Progenitor cell of endocrine pancreas (in vitro differentiated cells): Measurements from ENCODE around the gene CSNK1G2. TPM values are rescaled to one million over a fixed set of nuclear protein-coding genes. Genes with fewer than 3 reads are reported as not detected.
A peak's percentile ranks its signal among the peaks of the same experiment; 100 is the strongest.

ENCODE experiments used
- DNase-seq: peaks from one replicate; pipeline ENCODE4 v3.0.0; 2021; ENCODE audit warnings: low spot score; ENCODE audit not compliant: unreplicated experiment
- H3K27ac Mint-ChIP-seq: 2 replicates; pipeline ENCODE4 v1.8.0; 2021; ENCODE audit warnings: mild to moderate bottlenecking, moderate library complexity, mixed read lengths
- H3K27me3 Mint-ChIP-seq: 2 replicates; pipeline ENCODE4 v1.8.0; 2021; ENCODE audit warnings: mixed read lengths
- H3K36me3 Mint-ChIP-seq: 2 replicates; pipeline ENCODE4 v1.8.0; 2022; ENCODE audit warnings: mixed read lengths; ENCODE audit not compliant: insufficient read depth
- H3K4me1 Mint-ChIP-seq: 2 replicates; pipeline ENCODE4 v1.8.0; 2021; ENCODE audit warnings: low read depth, mixed read lengths
- H3K4me3 Mint-ChIP-seq: 2 replicates; pipeline ENCODE4 v1.8.0; 2021; ENCODE audit warnings: low read depth, mild to moderate bottlenecking, moderate library complexity, mixed read lengths
- H3K9me3 Mint-ChIP-seq: 2 replicates; pipeline ENCODE4 v1.8.0; 2021; ENCODE audit warnings: low read depth, mixed read lengths
- total RNA-seq: library from RNA; stranded (reverse); gene quantifications from 2 replicates; pipeline ENCODE4 v1.2.1, GENCODE V29; 2021
- TF ChIP-seq, protein P1 (sequence below): fragments of 200-600 bp; sonication (generic); IDR thresholded peaks from one replicate; pipeline ENCODE4 v1.5.0; 2021; ENCODE audit warnings: antibody characterized with exemption, mild to moderate bottlenecking; ENCODE audit not compliant: unreplicated experiment

The CSNK1G2 gene
- total RNA-seq, 1 donor from 2014 or later: 103 TPM

GRCh38 chr19:2003874-2004273 is 62.9 kb downstream of the CSNK1G2 start:
- Mint-ChIP-seq H3K27ac (no peak overlapping the region), H3K9me3 (no peaks in the 10 kb centered on the region), H3K4me1 (peaks cover 4% of the 10 kb centered on the region), H3K36me3 (peaks cover 10% of the 10 kb centered on the region), H3K27me3 (no peaks in the 10 kb centered on the region), H3K4me3 (no peak overlapping the region)
- DNase-seq: no peak
- TF ChIP-seq, protein P1, sequence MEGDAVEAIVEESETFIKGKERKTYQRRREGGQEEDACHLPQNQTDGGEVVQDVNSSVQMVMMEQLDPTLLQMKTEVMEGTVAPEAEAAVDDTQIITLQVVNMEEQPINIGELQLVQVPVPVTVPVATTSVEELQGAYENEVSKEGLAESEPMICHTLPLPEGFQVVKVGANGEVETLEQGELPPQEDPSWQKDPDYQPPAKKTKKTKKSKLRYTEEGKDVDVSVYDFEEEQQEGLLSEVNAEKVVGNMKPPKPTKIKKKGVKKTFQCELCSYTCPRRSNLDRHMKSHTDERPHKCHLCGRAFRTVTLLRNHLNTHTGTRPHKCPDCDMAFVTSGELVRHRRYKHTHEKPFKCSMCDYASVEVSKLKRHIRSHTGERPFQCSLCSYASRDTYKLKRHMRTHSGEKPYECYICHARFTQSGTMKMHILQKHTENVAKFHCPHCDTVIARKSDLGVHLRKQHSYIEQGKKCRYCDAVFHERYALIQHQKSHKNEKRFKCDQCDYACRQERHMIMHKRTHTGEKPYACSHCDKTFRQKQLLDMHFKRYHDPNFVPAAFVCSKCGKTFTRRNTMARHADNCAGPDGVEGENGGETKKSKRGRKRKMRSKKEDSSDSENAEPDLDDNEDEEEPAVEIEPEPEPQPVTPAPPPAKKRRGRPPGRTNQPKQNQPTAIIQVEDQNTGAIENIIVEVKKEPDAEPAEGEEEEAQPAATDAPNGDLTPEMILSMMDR: no peak

DNA sequence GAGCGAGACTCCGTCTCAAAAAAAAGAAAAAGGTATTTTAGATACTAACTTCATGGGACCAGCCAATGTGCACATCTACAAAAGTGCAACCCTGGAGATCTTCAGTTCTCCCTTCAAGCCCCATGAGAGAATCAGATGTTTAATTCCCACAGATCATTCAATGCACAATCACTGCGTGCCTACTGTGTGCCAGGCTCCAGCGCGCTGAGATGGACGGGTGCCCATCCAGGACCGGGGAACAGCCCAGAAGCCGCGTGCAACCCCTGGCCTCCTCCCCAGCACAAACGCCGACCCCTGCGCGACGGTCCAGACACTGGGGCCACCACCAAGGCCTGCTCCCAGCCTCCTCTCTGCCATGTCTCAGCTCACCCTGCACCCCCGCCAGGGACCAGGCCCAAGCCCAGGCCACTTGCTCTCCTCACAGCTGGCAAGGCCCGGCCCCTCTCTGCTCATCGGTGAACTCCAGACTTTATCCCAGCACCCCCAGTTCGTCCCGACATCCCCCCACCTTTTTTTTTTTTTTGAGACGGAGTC is 69.2 kb downstream of the CSNK1G2 start:
- Mint-ChIP-seq H3K27me3 (no peaks in the 10 kb centered on the region), H3K4me3 (no peak overlapping the region), H3K36me3 (peaks cover 16% of the 10 kb centered on the region), H3K4me1 (peaks cover 2% of the 10 kb centered on the region), H3K27ac (no peak overlapping the region), H3K9me3 (no peaks in the 10 kb centered on the region)
- DNase-seq: no peak
- TF ChIP-seq, protein P1: no peak

DNA sequence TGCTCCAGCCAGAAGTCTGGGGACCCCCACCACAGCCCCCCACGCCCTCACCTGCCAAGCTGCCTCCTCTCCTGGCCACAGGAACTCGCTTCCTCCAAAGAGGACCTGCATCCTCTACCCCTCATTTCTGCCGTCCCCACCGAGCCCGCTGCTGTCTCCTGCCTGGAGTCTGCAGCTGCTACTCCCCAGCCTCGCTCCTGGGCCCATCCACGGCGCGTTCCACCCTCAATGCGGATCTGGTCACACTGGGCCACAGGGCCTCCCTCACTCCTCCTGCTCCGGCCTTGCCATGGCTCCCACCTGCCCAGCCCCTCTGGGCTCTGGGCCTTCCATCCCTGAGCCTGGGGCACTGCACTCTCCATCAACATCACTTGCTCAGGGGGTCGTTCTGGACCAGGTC is 70.2 kb downstream of the CSNK1G2 start:
- H3K36me3 Mint-ChIP-seq: peaks cover 16% of the 10 kb centered on the region
- no peak overlapping the region for H3K4me3 Mint-ChIP-seq
- H3K27ac Mint-ChIP-seq: peak overlapping the region; percentile 54
- H3K4me1 Mint-ChIP-seq: peaks cover 2% of the 10 kb centered on the region
- no peak for DNase-seq
- H3K9me3 Mint-ChIP-seq: no peaks in the 10 kb centered on the region
- TF ChIP-seq, protein P1: no peak
- no peaks in the 10 kb centered on the region for H3K27me3 Mint-ChIP-seq

GRCh38 chr19:2012941-2013682 is 72.1 kb downstream of the CSNK1G2 start:
- TF ChIP-seq, protein P1: no peak
- Mint-ChIP-seq H3K36me3 (peaks cover 16% of the 10 kb centered on the region), H3K27me3 (no peaks in the 10 kb centered on the region), H3K4me3 (peak overlapping the region; percentile 53), H3K27ac (no peak overlapping the region), H3K4me1 (peaks cover 2% of the 10 kb centered on the region), H3K9me3 (no peaks in the 10 kb centered on the region)
- DNase-seq: no peak

GRCh38 chr19:2013683-2013961 is 72.7 kb downstream of the CSNK1G2 start:
- H3K36me3 Mint-ChIP-seq: peaks cover 16% of the 10 kb centered on the region
- TF ChIP-seq, protein P1: no peak
- DNase-seq: no peak
- H3K4me3 Mint-ChIP-seq: peak overlapping the region; percentile 35
- H3K27ac Mint-ChIP-seq: no peak overlapping the region
- no peaks in the 10 kb centered on the region for H3K9me3 Mint-ChIP-seq
- H3K4me1 Mint-ChIP-seq: peaks cover 2% of the 10 kb centered on the region
- H3K27me3 Mint-ChIP-seq: no peaks in the 10 kb centered on the region
